RWPE1 (cell line): Measurements from ENCODE around the gene TECR.
A peak's percentile ranks its signal among the peaks of the same experiment; 100 is the strongest.

Experiments used
- CTCF ChIA-PET: fragments of 350-600 bp; sonication (Branson Sonifier 250); formaldehyde crosslinking; extraction: SDS; loops from one replicate; lab custom pipeline; 2021; lab: Yijun Ruan, JAX
- POLR2A ChIA-PET: fragments of 400-600 bp; formaldehyde crosslinking; extraction: SDS; loops from one replicate; lab custom pipeline; 2020; ENCODE audit warnings: antibody characterized with exemption; ENCODE audit not compliant: low non-redundant PET; lab: Yijun Ruan, JAX
- DNase-seq: peaks from one replicate; pipeline ENCODE4 v3.0.0; 2012; ENCODE audit warnings: low spot score
- H3K27ac ChIP-seq: fragments of 450-650 bp; 2 replicates; pipeline ENCODE4 v1.5.1; 2017
- TF ChIP-seq, protein P1 (sequence below): fragments of 450-650 bp; conservative IDR thresholded peaks from 2 replicates; pipeline ENCODE4 v1.5.1; 2017; ENCODE audit warnings: low read depth, mild to moderate bottlenecking

Gene TECR

DNA sequence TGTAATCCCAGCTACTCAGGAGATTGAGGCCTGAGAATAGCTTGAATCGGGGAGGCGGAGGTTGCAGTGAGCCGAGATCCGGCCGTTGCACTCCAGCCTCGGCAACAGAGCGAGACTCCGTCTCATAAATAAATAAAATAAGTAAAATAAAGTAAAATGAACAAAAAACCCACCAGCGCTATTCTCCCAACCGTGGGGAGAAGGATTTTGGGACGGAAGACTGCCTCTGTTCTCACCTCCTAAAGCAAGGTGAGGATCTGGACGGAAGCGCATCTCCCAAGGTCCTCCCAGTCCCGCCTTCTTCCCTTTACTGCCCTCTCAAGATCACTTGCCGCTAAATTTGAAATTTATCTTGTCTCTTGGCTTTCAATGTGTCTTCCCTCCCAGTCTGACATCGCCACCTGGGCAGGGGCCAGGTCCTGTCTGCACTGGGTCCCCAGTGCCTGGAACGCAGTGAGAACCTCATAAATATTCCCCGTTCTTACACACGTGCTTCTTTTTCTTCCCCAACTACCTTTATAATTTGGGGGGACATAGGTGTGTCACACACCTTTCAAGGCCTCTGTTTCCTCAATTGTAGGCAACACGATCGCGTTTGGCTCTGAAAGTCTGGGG, 10.0 kb upstream of the TECR start:
- POLR2A ChIA-PET: interaction anchor here (0.6 kb wide), 1 partner anchor 23 kb away, joined by 3 read pairs; no protein-coding TSS in a partner anchor
- no peak for DNase-seq
- peak overlapping the region; percentile 100 for H3K27ac ChIP-seq
- CTCF ChIA-PET: interaction anchor here (0.8 kb wide), 1 partner anchor 35 kb away, joined by 3 read pairs; no protein-coding TSS in a partner anchor
- TF ChIP-seq, protein P1, sequence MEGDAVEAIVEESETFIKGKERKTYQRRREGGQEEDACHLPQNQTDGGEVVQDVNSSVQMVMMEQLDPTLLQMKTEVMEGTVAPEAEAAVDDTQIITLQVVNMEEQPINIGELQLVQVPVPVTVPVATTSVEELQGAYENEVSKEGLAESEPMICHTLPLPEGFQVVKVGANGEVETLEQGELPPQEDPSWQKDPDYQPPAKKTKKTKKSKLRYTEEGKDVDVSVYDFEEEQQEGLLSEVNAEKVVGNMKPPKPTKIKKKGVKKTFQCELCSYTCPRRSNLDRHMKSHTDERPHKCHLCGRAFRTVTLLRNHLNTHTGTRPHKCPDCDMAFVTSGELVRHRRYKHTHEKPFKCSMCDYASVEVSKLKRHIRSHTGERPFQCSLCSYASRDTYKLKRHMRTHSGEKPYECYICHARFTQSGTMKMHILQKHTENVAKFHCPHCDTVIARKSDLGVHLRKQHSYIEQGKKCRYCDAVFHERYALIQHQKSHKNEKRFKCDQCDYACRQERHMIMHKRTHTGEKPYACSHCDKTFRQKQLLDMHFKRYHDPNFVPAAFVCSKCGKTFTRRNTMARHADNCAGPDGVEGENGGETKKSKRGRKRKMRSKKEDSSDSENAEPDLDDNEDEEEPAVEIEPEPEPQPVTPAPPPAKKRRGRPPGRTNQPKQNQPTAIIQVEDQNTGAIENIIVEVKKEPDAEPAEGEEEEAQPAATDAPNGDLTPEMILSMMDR: no peak

DNA sequence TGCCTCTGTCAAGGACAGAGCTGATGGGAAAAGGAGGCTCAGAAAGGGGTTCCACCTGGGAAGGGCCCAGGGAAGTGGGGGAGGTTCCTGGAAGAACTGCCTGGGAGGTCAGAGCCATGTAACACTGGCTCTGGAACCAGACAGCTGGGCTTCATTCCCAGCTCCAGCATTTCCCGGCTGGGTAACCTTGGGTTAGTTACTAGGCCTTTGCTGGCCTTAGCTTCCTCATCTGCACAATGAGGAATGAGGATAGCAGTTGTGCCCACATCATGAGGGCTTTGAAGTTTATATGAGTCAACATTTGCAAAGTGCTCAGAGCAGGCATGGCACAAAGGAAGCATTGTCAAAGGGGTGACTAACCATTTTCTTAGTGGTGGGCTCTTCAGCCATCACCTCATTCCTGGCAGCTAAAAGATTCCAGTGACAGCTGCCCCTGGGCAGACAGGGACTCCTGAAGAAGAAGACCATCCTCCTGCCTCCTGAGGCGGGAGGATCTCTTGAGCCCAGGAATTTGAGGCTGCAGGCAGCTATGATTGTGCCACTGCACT, 9.5 kb upstream of the TECR start:
- POLR2A ChIA-PET: interaction anchor here (0.5 to 0.6 kb wide), 2 partner anchors 10 to 24 kb away, joined by 3 to 6 read pairs; no protein-coding TSS in a partner anchor
- peak overlapping the region; percentile 100 for H3K27ac ChIP-seq
- TF ChIP-seq, protein P1: no peak
- no peak for DNase-seq
- CTCF ChIA-PET: interaction anchor here (0.8 kb wide), 1 partner anchor 35 kb away, joined by 3 read pairs; no protein-coding TSS in a partner anchor

DNA sequence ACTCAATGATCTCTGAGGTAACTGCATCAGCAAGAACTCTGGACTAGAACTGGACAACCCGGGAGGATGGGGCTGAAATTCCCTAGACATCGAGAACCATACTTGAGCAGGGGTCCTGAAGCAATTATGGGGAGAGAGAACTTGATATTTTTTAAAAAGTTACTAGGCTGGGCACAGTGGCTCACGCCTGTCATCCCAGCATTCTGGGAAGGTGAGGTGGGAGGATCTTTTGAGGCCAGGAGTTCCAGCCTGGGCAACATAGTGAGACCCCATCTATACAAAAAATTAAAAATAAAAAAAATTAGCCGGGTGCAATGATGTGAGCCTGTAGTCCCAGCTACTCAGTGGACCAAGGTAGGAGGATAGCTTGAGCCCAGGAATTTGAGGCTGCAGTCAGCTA, 8.9 kb upstream of the TECR start:
- CTCF ChIA-PET: no interaction called here

DNA sequence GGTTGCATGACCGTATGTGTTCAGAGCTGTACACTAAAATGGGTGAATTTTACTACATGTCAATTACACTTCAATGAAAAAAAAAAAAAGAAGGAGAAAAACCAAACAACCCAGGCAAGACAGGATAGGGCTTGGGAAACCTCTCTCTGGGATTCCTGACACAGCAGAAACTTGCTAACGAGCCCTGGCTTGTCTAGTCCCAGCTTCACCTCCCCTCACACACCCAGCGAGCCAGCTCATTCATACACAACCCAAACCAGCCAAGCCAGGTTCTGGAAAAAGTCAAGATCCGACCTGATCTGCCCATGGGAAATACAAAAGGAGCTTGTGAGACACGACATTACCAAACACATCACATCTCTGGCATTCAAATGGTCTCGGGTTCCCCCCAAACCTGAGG, 3.7 kb upstream of the TECR start:
- peak overlapping the region; percentile 99 for H3K27ac ChIP-seq
- peak; percentile 88 for DNase-seq
- TF ChIP-seq, protein P1: no peak
- POLR2A ChIA-PET: interaction anchor here (0.6 to 1.2 kb wide), 2 partner anchors 8 to 675 kb away, joined by 3 to 8 read pairs; partner anchors contain the start of gene DNAJB1
- CTCF ChIA-PET: interaction anchor here (0.6 to 0.7 kb wide), 2 partner anchors 10 to 37 kb away, joined by 3 to 7 read pairs; no protein-coding TSS in a partner anchor

More for the DNA sequence above, 8.9 kb upstream of the TECR start:
- POLR2A ChIA-PET: interaction anchor here (0.5 kb wide), 1 partner anchor 11 kb away, joined by 6 read pairs; no protein-coding TSS in a partner anchor
- DNase-seq: no peak
- H3K27ac ChIP-seq: peak overlapping the region; percentile 100
- TF ChIP-seq, protein P1: no peak

DNA sequence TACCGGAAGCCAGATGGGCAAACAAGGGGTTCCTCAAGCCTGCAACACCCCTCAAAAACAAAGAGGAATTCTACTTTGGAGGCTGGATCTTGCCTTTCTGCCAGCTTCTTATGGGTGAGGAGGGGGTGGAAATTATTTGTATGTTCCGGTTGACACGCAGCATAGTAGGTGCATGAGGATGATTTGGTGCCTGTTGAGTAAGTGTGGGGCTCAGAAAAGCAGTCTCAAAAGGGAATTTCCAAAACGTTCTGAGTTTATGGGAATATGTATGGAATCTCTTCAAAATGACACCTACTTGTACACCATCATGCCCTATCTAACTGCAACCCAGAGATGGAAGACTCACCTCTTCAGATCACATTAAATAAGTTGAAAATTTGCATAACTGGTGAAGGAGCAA, 3.0 kb upstream of the TECR start:
- POLR2A ChIA-PET: interaction anchor here (1.2 kb wide), 1 partner anchor 9 kb away, joined by 8 read pairs; the partner anchor contains the start of gene DNAJB1
- TF ChIP-seq, protein P1: no peak
- CTCF ChIA-PET: interaction anchor here (0.7 kb wide), 1 partner anchor 11 kb away, joined by 3 read pairs; no protein-coding TSS in a partner anchor
- peak overlapping the region; percentile 99 for H3K27ac ChIP-seq
- DNase-seq: no peak
